Kidney epithelial cell (primary cell): ENCODE measurements around the gene WDR90. TPM values are rescaled to one million over a fixed set of nuclear protein-coding genes. Genes with fewer than 3 reads are reported as not detected.

Experiments used
- DNase-seq: peaks from one replicate; pipeline ENCODE4 v3.0.0-alpha.2; 2010; ENCODE audit warnings: low read depth
- H3K27me3 ChIP-seq: 2 replicates; pipeline ENCODE4 v1.6.0; 2011; ENCODE audit warnings: low read length; ENCODE audit not compliant: control insufficient read depth, insufficient read depth
- H3K36me3 ChIP-seq: 2 replicates; pipeline ENCODE4 v1.5.1; 2011; ENCODE audit warnings: low read length; ENCODE audit not compliant: control insufficient read depth, insufficient read depth
- H3K4me3 ChIP-seq: 2 replicates; pipeline ENCODE4 v1.5.1; 2011; ENCODE audit warnings: low read depth, mild to moderate bottlenecking, control low read depth, low read length
- total RNA-seq: library from RNA; depleted of rRNA; stranded (reverse); fragments of >200 nt; gene quantifications from 2 replicates; pipeline ENCODE4 v1.2.3, GENCODE V29; 2015
- TF ChIP-seq, protein P1 (sequence below): IDR thresholded peaks from 2 replicates; pipeline ENCODE4 v1.5.1; 2011; ENCODE audit warnings: mild to moderate bottlenecking, moderate library complexity, low read length, control low read depth, inconsistent platforms; ENCODE audit not compliant: insufficient read depth, poor library complexity, severe bottlenecking

The WDR90 gene
- total RNA-seq, 1 donor from 2014 or later: 17.0 TPM

DNA sequence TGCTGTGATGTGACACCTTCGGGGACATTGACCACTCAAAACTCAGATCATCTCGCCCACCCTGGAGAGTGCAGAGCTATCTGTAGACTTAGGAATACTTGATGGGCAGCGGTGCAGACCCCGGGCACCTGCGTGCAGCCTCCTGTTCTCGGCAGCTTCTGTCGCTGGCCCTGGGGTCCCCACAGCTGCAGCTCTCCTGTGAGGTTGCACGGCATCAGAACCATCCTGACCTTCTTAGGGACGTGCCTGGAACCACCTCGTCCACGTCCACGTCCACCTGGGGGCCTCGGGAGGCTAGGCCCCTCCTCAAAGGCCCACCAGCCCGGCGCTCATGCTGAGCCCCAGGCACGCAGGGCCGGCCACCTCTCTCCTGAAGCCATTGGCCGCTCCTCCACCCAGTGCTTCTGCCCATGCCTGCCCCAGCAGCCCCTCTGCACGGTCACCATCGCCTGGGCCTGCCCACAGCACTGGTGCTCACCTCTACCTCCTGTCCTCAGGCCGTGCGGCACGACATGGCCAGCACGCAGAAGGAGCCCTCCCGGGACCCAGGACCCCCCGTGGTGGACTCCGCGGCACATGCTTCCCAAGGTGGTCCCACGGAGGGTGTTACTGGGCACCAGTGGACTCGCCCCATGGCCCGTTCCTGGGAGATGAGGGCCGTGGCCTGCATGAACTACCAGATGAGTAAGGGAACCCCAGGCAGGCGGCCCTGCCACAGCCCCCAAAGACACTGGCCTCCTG, 20.7 kb upstream of the WDR90 start:
- DNase-seq: no peak
- peaks cover 4% of the 10 kb centered on the region for H3K27me3 ChIP-seq
- peaks cover 2% of the 10 kb centered on the region for H3K36me3 ChIP-seq
- TF ChIP-seq, protein P1, sequence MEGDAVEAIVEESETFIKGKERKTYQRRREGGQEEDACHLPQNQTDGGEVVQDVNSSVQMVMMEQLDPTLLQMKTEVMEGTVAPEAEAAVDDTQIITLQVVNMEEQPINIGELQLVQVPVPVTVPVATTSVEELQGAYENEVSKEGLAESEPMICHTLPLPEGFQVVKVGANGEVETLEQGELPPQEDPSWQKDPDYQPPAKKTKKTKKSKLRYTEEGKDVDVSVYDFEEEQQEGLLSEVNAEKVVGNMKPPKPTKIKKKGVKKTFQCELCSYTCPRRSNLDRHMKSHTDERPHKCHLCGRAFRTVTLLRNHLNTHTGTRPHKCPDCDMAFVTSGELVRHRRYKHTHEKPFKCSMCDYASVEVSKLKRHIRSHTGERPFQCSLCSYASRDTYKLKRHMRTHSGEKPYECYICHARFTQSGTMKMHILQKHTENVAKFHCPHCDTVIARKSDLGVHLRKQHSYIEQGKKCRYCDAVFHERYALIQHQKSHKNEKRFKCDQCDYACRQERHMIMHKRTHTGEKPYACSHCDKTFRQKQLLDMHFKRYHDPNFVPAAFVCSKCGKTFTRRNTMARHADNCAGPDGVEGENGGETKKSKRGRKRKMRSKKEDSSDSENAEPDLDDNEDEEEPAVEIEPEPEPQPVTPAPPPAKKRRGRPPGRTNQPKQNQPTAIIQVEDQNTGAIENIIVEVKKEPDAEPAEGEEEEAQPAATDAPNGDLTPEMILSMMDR: no peak
- no peak overlapping the region for H3K4me3 ChIP-seq

DNA sequence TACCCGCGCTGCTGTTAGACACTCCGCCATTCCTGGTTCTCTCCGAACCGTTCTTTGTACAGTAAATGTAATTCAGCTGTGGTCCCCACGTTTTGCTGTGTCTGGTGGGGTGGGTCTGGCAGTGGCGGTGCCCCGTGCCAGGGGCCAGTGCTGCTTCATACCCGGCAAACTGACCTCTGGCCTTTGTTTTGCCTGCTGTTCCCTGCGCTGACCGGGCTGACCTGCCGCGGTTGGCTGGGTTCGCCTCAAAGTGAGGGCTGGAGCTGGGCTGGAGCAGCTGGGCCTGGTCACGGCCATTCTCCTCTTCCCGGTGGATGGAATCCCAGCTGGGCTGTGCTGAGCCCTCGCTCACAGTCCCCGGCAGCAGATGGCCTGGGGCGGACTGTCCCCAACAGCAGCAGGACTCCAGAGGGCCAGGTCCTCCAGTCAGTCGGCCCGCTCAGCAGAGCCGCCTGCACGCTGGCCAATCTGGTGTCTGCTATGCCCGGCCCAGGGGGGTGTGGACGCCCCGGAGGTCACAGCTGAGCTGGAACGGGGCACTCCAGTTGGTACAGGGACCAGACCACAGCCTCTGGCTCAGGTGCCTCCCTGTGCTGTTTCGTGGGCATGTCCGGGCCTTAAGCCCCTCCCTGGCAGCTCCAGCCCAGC, 19.9 kb upstream of the WDR90 start:
- Histone ChIP-seq H3K36me3 (peaks cover 2% of the 10 kb centered on the region), H3K4me3 (no peak overlapping the region), H3K27me3 (peaks cover 4% of the 10 kb centered on the region)
- TF ChIP-seq, protein P1: no peak
- DNase-seq: no peak

DNA sequence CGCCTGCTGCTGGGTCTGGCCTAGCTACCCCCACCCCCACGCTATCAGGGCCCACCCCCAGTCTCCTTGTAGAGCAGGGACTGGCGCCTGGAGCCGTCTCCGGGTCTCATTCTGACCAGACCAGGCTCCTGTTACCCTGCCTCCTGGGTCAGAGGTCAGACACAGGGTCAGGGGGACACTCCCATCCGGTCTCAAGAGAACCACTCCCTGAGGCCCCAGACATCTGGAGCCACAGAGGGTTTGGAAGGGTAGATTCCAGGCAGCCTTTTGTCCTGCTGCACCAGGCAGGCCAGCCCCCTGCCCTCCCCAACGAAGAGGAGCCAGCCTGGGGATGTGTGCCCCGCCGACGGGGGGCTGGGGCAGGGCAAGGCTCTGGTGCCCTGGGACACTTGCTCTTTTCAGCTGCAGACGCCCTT, 19.3 kb upstream of the WDR90 start:
- peaks cover 2% of the 10 kb centered on the region for H3K36me3 ChIP-seq
- H3K4me3 ChIP-seq: no peak overlapping the region
- no peak for DNase-seq
- H3K27me3 ChIP-seq: peaks cover 4% of the 10 kb centered on the region
- TF ChIP-seq, protein P1: no peak

DNA sequence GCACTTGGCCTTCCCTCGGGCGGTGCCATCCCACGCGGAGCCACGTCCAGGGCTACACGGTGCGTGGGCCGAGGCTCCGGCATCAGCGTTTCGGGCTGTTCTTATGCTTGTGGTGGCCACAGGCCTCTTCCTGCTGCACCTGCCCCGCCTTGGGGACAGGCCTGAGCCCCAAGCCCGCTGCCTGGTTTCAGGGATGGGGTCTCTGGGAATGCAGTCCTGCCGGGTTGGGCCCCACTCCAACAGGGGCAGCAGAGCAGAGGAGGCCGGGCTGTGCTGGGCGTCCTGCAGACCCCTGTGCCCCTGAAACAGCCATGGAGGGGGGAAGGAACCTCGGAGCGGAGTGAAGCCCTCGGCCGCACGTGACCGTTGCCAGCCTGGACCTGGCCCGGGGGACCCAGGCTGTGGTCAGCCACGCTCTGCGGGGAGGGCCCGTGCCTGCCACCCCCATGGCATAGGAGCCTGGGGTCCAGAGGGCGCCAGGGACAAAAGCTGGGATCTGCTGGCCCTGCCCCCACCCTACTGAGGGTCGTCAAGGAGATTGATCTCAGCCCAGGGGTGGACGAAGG, 18.8 kb upstream of the WDR90 start:
- Histone ChIP-seq H3K27me3 (peaks cover 4% of the 10 kb centered on the region), H3K4me3 (no peak overlapping the region), H3K36me3 (peaks cover 2% of the 10 kb centered on the region)
- TF ChIP-seq, protein P1: no peak
- DNase-seq: no peak

DNA sequence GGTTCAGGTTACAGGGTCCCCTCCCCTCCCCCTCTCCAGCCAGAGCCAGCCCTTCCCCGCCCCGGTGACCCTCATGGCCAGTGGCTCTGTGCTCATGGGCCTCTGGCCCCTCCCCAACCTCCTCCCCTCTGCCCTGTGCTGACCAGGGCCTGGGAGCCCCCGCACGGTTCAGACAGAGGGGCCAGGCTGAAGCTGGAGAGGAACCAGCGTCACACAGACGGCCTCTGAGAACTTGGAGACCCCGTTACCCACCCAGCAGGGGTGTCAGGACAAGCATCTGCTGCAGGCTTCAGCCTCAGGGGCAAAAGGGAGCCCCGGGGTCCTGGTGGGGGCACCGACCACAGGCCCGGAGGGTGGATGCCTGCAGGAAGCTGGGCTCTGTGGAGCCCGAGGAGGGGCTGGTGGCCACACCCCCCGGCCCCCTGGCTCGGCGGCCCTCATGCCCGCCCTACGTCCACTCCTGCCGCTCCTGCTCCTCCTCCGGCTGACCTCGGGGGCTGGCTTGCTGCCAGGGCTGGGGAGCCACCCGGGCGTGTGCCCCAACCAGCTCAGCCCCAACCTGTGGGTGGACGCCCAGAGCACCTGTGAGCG, 18.3 kb upstream of the WDR90 start, which contains the start of gene WFIKKN1:
TSS of gene WFIKKN1 (plus strand) at position 171 of the 591 bp plus-strand sequence. CDS start at position 440, 269 bp downstream.
- TF ChIP-seq, protein P1: no peak
- peaks cover 4% of the 10 kb centered on the region for H3K27me3 ChIP-seq
- peaks cover 2% of the 10 kb centered on the region for H3K36me3 ChIP-seq
- DNase-seq: no peak
- no peak within 1 kb of the TSS for H3K4me3 ChIP-seq
